Omental fat pad (tissue), 4 donors: ENCODE data around the gene ZNF581. TPM values are rescaled to one million over a fixed set of nuclear protein-coding genes. Genes with fewer than 3 reads are reported as not detected.

Source experiments
- ATAC-seq: fragments of 150-250 bp; one replicate; pipeline ENCODE4 v1.9.1; 2016; ENCODE audit warnings: mild to moderate bottlenecking, moderate library complexity; ENCODE audit not compliant: low FRiP score
- DNase-seq: peaks from one replicate; pipeline ENCODE4 v3.0.0-alpha.2; 2019; ENCODE audit warnings: low spot score
- total RNA-seq, 4 donors: library from RNA; depleted of rRNA; stranded (reverse); fragments of >200 nt; gene quantifications; one replicate each; pipeline ENCODE4 v1.1.0, GENCODE V29; 2016
- TF ChIP-seq, protein P1 (sequence below), 3 donors: fragments of 450-650 bp; IDR thresholded peaks; one replicate each; pipeline ENCODE4 v1.5.1; 2016 to 2017; ENCODE audit warnings: antibody characterized with exemption in 3 of 3, mild to moderate bottlenecking in 3 of 3, moderate library complexity in 2 of 3

Gene ZNF581
- total RNA-seq, 4 donors from 2014 or later = 9.9 to 15.0 (median 11.9) TPM

DNA sequence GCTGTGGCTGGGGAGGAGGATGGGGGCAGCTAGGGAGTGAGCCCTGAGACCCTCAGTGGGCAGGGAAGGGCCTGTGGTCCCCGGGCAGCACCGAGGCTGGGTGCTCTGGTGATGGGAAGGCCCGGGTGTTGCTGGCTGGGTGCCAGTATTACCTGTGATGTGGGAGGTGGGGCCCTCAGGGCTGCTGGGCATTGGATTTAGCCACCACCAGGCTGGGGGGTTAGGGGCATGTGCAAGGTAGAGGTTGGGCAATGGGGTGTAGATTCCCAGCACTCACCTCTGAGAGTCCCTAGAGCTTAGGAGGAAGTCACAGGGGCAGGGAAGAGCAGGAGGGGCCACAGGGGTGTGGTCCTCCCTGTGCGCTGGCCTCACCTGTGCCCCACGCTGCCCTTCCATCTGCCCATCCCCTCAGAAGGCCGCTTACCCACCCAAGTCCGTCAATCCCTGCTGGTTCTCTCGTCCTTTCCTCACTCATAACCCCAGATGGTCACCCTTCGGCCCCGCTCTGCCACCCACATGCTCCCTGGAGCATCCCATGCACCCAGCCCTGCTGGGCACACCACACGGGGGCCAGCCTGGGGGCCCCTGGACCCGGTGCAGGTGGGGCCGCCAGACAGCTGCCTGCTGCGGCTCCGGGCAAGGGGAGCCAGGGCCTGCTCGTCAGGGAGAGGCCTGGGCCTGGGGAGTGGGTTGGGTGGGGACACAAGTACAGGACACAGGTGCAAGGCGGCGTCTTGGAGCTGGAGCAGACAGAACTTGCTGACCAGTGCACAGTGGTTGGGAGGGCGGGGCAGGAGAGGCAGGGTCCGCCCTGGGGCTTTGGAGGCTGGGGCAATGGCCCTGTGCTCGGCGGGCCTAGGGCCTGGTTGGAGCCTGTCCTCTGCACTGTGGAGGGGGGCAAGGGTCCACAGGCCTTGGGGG lies 44.1 kb downstream of the ZNF581 start:
- TF ChIP-seq, protein P1, sequence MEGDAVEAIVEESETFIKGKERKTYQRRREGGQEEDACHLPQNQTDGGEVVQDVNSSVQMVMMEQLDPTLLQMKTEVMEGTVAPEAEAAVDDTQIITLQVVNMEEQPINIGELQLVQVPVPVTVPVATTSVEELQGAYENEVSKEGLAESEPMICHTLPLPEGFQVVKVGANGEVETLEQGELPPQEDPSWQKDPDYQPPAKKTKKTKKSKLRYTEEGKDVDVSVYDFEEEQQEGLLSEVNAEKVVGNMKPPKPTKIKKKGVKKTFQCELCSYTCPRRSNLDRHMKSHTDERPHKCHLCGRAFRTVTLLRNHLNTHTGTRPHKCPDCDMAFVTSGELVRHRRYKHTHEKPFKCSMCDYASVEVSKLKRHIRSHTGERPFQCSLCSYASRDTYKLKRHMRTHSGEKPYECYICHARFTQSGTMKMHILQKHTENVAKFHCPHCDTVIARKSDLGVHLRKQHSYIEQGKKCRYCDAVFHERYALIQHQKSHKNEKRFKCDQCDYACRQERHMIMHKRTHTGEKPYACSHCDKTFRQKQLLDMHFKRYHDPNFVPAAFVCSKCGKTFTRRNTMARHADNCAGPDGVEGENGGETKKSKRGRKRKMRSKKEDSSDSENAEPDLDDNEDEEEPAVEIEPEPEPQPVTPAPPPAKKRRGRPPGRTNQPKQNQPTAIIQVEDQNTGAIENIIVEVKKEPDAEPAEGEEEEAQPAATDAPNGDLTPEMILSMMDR (IDR thresholded peaks at IDR 0.05) = no peak
- DNase-seq = no peak
- no peak for ATAC-seq

DNA sequence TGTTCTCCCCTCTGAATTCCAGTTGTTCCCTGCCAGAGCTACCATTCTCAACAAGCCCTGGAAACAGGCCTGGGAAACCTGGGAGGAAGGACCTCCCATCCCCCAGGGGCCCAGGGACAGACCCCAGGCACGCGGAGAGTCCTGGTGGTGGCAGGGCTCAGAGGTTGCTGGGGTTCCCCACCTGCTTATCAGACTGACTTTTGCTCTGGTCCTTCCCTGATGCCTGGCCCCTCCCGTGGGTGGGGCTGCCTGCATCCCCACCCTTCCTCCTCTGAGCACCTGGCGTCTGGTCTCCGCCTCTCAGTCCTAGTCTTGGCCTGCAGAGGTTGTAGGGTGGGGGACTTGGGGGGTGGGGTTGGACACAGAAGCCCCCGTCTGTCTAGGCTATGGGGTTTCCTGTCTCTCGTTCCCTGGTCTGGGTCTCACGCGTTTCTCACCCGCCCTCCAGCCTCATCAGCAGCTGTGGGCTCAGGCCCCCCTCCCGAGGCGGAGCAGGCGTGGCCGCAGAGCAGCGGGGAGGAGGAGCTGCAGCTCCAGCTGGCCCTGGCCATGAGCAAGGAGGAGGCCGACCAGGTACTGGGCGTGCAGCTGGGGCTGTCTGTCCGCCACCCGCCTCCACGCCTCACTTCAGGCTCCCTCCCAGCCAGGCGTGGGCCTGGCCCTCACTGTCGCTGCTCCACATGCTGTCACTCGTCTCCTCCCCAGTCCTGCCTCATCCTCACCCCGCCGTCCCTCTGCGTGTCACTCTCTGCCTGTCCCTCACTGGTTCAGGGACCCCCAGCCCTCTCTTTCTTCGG lies 45.2 kb downstream of the ZNF581 start:
- TF ChIP-seq, protein P1 (IDR thresholded peaks at IDR 0.05) = no peak
- ATAC-seq (no peak), DNase-seq (no peak)

DNA sequence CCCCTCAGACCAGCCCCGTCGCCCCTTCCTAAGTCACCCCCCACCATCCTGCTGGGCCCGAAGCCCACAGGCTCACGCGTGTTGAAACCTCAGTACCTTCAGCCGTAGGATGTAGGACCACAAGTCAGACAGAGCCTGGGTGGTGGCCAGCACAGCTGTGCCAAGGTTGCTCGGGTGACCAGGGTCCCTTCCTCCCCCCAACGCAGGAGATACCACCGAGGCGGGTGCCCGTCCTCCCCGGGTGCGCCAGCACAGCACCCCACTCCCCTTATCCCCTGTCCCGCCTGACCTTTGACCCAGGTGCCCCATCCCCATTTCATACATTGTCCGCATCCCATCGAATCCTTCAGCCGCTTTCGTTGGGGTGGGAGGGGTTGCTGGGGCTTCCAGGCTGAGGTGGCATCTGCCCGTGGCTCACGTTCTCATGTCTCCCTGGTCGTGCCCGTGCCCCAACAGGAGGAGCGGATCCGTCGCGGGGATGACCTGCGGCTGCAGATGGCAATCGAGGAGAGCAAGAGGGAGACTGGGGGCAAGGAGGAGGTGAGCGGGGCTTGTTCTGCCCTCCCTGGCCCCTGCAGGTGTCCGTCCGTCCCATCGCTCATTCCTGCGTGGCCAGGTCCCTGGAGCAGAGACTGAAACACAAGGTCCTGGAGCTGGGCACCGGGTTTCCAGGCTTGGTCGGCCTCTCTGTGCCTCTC lies 46.1 kb downstream of the ZNF581 start:
- TF ChIP-seq, protein P1 (IDR thresholded peaks at IDR 0.05) = no peak
- ATAC-seq (no peak), DNase-seq (no peak)

DNA sequence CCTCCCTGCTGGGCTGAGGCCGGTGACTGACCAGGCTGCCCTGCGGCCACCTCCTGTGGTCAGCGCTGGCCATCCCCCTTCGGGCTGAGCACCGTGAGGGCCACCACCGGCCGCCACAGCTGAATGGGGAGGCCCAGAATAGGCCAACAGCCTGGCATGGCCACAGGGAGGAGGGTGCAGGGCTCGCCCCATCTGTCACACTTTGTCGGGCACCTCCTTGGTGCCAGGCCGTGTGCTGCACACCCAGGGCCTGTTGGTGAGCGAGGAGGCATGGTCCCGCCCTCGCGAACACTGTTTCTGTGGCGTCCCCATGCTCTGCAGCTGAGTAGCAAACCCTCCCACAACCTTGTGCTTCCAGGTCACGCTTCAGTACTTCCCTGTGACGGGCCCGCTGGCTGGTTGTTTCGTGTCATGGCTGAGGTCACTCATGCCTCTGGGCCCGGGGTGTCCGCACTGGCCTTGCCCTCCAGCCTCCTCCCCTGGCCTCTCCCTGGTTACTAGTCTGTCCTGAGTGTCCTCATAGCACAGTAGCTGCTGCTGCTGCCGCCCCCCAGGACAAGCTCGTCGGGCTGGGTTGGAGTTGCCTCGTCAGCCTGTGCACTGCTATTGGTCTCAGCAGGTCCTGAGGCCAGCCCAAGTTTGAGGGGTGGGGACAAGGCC lies 46.8 kb downstream of the ZNF581 start:
- no peak for ATAC-seq
- DNase-seq = no peak
- TF ChIP-seq, protein P1 (IDR thresholded peaks at IDR 0.05) = no peak

DNA sequence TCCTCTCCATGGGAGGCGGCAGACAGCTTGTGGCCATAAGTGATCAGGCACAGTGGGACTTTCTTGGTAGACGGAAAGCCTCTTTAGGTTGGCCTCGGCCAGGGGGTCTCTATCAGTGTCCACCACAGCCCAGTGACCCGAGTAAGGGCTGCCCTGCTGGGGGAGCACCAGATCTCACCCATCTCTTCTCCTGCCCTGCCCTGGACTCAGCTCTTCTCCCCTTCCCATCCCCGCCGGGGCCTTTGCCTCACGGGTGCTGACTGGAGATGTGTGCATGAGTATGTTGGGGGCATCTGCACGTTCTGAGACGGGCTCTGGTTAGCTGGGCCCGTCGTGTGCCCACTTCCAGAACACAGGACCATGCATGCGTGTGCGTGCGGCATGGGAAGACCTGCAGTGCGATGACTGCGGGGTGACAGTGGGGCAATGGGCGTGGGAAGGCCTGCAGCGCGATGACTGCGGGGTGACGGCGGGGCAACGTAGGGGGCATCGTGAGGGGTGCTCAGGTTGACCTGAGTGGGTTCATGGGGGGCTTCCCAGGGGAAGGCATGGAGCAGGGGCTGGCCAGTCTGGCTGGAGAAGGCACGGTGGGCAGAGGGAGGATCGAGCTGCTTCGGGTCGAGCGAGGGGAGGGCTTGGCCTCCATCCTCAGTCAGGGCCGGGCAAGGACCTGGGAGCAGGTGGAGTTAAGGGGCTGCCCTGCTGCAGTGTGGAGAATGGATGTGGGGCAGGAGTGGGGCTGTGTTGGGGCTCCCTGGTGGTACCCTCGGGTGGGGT lies 47.5 kb downstream of the ZNF581 start:
- no peak for DNase-seq
- TF ChIP-seq, protein P1 (IDR thresholded peaks at IDR 0.05) = no peak
- no peak for ATAC-seq
